GM13976 (cell line): ENCODE measurements around the gene JUNB.

Source experiments
- DNase-seq: peaks from one replicate; pipeline ENCODE4 v3.0.0; 2012; ENCODE audit warnings: low spot score
- in situ Hi-C: fragments of 300-500 bp; cut with MboI; formaldehyde crosslinking; loops from one replicate; pipeline ENCODE4 v1.12.0; 2022; ENCODE audit warnings: low sequenced_read_pairs, mixed read lengths, inconsistent platforms; ENCODE audit not compliant: unreplicated experiment
- TF ChIP-seq, protein P1 (sequence below): IDR thresholded peaks from 2 replicates; pipeline ENCODE4 v1.5.1; 2012; ENCODE audit warnings: borderline replicate concordance, mild to moderate bottlenecking; ENCODE audit not compliant: insufficient read depth; ENCODE audit errors: extremely low read depth, missing control alignments, control extremely low read depth

JUNB gene

DNA sequence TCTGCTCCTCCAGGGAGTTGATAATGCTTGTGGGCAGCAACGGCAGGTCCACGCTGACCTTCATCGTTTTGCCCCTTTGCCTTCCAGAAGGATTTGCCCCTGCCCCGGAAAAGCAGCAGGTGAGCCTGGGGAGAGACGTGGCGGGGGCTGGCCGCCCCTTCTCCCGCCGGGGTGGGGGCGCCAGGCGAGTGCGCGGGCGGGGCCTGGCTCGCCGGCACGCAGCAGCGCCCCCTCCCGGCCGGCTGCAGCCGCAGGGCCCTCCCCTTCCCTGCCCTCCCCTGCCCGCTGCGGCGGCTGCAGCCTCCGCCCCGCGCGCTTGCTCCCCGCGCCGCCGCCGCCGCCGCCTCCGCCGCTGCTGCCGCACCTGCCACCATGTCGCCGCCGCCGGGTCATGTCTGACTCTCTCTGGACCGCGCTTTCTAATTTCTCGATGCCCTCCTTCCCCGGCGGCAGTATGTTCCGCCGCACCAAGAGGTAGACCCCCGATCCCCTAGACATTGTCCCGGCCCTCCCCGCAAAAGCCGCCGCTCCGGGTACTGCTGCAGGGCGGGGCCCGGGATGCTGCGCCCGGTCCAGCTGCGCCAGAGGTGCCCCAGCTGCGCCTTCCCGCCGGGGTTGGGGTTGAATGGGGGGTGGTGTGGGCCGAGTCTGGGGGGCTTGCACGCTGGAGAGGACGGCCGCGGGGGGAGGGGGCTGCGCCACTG lies 47.0 kb downstream of the JUNB start, which contains the start of gene MAST1:
Gene MAST1 (plus strand): TSS at position 334 of the 704 bp plus-strand sequence. CDS start 58 bp downstream, at position 392.
- TF ChIP-seq, protein P1, sequence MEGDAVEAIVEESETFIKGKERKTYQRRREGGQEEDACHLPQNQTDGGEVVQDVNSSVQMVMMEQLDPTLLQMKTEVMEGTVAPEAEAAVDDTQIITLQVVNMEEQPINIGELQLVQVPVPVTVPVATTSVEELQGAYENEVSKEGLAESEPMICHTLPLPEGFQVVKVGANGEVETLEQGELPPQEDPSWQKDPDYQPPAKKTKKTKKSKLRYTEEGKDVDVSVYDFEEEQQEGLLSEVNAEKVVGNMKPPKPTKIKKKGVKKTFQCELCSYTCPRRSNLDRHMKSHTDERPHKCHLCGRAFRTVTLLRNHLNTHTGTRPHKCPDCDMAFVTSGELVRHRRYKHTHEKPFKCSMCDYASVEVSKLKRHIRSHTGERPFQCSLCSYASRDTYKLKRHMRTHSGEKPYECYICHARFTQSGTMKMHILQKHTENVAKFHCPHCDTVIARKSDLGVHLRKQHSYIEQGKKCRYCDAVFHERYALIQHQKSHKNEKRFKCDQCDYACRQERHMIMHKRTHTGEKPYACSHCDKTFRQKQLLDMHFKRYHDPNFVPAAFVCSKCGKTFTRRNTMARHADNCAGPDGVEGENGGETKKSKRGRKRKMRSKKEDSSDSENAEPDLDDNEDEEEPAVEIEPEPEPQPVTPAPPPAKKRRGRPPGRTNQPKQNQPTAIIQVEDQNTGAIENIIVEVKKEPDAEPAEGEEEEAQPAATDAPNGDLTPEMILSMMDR, result peak; percentile 83
- DNase-seq, result peak; percentile 91
- in situ Hi-C loops, result no loop called here

- TF ChIP-seq, protein P1, result no peak
- DNase-seq, result no peak
- in situ Hi-C loops, result no loop called here
These were observed 47.8 kb downstream of the JUNB start for GRCh38 chr19:12838886-12839756.

DNA sequence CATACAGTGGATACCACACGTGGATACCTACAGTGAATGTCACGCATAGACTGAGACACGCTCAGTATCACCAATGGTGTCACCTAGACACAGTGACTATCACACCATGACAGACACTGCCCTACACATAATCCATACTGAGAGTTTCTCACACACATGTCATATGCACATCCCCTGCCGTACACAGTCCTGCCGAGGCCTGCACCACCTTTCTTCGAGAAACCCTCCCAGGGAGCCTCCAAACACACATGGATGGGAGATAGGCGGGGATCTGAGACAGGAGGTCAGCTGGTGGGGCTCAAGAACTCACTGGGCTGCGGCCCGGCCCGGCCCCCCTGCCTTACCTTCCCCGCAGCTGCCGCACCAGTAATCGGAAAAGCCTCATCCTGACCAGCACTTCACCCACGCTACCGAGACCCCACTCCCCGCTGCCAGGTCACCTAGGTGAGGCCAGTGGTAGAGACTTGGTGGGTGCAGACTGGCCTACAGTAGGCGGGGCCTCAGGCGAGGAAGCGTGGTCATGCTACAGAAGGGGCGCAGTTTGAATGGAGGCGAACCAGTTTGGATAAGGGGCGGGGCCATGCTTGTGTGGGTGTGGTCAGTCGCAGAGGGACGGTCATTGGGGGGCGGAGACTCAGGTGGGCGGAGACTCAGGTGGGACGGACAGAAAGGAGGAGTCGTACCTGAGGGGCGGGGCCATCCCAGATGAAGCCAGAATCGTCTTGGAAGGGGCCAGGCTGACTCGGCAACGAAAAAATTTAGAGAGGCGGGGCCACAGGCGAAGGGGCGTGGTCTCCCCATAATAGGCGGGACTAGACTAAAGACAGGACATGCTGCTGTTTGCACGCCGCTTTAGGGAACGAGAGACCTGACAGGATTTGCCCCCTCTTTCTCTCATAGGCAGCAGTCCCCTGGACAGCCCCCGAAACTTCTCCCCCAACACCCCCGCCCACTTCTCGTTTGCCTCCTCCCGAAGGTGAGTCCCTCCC lies 49.1 kb downstream of the JUNB start:
- in situ Hi-C loops, result no loop called here
- TF ChIP-seq, protein P1, result no peak
- peak; percentile 76 for DNase-seq

GRCh38 chr19:12841094-12841493 lies 49.8 kb downstream of the JUNB start:
- DNase-seq, result no peak
- in situ Hi-C loops, result no loop called here
- TF ChIP-seq, protein P1, result no peak

GRCh38 chr19:12842511-12842910 lies 51.2 kb downstream of the JUNB start:
- in situ Hi-C loops, result no loop called here

More at GRCh38 chr19:12842511-12842910, 51.2 kb downstream of the JUNB start:
- no peak for DNase-seq
- TF ChIP-seq, protein P1, result no peak
